Measurements from ENCODE around the gene SNORC. TPM values are rescaled to one million over a fixed set of nuclear protein-coding genes. Genes with fewer than 3 reads are reported as not detected.

Gene SNORC
- total RNA-seq, 1 donor from 2014 or later, result 2.8 TPM

DNA sequence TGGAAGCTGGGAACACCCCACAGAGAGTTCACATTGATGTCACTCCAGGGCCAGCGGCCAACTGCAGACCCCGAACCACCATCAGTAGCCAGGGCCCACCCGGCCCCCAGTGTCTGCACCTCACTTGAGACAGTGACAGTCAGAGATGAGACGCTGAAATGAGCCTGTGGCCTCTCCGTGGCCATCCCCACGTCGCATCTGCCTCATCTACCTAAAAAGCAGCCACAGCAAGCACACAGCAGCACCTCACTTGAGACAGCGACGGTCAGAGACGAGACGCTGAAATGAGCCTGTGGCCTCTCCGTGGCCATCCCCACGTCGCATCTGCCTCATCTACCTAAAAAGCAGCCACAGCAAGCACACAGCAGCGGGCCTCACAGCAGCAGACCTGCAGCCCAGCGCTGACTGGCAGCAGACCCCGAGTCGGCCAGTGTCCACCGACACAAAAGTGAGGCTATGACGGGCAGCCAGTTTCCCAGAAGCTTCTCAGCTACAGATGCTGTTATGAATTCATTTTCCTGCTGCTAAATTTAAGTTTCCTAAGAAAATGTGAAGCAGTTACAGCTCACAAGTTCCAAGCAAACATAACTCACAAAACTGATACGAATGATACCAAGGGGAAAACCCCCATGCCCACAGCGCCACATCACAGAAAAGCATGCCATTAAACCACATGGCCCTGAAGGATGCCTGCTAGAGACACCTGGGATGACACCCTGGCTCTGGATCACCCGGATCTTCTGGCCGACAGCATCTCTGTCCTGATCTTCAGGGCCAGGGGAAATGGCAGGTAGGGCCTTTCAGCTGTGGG, 27.7 kb downstream of the SNORC start:
- TF ChIP-seq, protein P1, sequence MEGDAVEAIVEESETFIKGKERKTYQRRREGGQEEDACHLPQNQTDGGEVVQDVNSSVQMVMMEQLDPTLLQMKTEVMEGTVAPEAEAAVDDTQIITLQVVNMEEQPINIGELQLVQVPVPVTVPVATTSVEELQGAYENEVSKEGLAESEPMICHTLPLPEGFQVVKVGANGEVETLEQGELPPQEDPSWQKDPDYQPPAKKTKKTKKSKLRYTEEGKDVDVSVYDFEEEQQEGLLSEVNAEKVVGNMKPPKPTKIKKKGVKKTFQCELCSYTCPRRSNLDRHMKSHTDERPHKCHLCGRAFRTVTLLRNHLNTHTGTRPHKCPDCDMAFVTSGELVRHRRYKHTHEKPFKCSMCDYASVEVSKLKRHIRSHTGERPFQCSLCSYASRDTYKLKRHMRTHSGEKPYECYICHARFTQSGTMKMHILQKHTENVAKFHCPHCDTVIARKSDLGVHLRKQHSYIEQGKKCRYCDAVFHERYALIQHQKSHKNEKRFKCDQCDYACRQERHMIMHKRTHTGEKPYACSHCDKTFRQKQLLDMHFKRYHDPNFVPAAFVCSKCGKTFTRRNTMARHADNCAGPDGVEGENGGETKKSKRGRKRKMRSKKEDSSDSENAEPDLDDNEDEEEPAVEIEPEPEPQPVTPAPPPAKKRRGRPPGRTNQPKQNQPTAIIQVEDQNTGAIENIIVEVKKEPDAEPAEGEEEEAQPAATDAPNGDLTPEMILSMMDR (IDR thresholded peaks at IDR 0.05; ENCODE audit: unreplicated experiment), result no peak
- H3K36me3 Mint-ChIP-seq (ENCODE audit: insufficient read depth), result no peaks in the 10 kb centered on the region
- H3K4me3 Mint-ChIP-seq (ENCODE audit: low read depth), result no peak overlapping the region
- H3K27ac Mint-ChIP-seq, result no peak overlapping the region
- H3K4me1 Mint-ChIP-seq (ENCODE audit: low read depth), result no peaks in the 10 kb centered on the region
- no peak for DNase-seq (ENCODE audit: low spot score, unreplicated experiment)
- H3K9me3 Mint-ChIP-seq (ENCODE audit: low read depth), result no peaks in the 10 kb centered on the region
- peaks cover 4% of the 10 kb centered on the region for H3K27me3 Mint-ChIP-seq

- H3K9me3 Mint-ChIP-seq (ENCODE audit: low read depth), result no peaks in the 10 kb centered on the region
- no peak overlapping the region for H3K27ac Mint-ChIP-seq
- no peaks in the 10 kb centered on the region for H3K4me1 Mint-ChIP-seq (ENCODE audit: low read depth)
- no peak for DNase-seq (ENCODE audit: low spot score, unreplicated experiment)
- no peaks in the 10 kb centered on the region for H3K36me3 Mint-ChIP-seq (ENCODE audit: insufficient read depth)
- TF ChIP-seq, protein P1 (IDR thresholded peaks at IDR 0.05; ENCODE audit: unreplicated experiment), result no peak
- no peak overlapping the region for H3K4me3 Mint-ChIP-seq (ENCODE audit: low read depth)
- peaks cover 4% of the 10 kb centered on the region for H3K27me3 Mint-ChIP-seq
Observed at GRCh38 chr2:232898592-232899543, 28.8 kb downstream of the SNORC start.

DNA sequence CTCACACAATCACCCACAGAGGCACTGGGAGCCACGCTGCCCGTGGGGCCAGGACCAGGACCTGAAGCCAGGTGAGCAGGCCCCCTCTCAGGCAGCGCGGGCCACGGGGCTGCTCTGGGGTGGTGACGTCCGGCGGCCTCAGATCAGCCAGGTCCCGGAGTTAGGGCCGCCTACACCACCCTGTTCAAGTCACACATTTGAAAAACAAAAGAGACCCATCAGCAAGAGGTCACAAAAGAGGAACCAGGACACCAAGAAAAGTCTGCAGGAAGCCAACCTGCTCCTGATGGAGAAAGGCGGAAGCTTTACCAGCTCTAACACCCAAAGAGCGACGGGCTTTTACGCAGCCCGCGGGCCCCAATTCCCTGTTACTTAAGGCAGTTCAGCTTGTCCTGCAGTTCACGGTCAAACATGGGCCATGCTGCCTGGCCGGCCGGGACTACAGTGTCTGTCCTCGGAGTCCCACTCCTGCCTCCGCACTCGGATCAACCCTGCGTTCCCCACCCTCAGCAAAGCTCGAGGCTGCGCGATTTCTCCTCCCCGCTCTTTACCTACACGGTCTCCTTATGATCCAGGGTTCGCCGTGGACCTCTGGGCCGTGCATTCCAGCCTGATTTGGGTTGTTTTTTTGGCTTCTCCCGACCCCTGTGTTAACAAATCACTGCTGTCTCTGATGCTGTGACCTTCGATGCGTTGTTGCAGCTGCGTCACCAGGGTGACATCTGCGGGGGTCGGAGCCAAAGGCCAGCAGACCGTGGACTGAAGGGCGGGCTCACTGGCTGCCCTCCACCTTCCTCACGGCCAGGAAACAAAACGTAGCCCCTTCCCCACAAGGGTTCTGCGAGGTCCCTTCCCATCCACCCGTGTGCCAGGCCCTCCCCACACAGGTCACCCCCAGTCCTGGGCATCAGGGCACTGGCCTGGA, 31.0 kb downstream of the SNORC start:
- Mint-ChIP-seq H3K27ac (no peak overlapping the region), H3K36me3 (ENCODE audit: insufficient read depth) (no peaks in the 10 kb centered on the region), H3K4me1 (ENCODE audit: low read depth) (no peaks in the 10 kb centered on the region), H3K27me3 (no peaks in the 10 kb centered on the region), H3K9me3 (ENCODE audit: low read depth) (no peaks in the 10 kb centered on the region), H3K4me3 (ENCODE audit: low read depth) (no peak overlapping the region)
- TF ChIP-seq, protein P1 (IDR thresholded peaks at IDR 0.05; ENCODE audit: unreplicated experiment), result no peak
- no peak for DNase-seq (ENCODE audit: low spot score, unreplicated experiment)

GRCh38 chr2:232901736-232902578, 31.9 kb downstream of the SNORC start:
- Mint-ChIP-seq H3K27me3 (no peaks in the 10 kb centered on the region), H3K4me1 (ENCODE audit: low read depth) (no peaks in the 10 kb centered on the region), H3K9me3 (ENCODE audit: low read depth) (no peaks in the 10 kb centered on the region), H3K36me3 (ENCODE audit: insufficient read depth) (no peaks in the 10 kb centered on the region), H3K27ac (no peak overlapping the region), H3K4me3 (ENCODE audit: low read depth) (no peak overlapping the region)
- no peak for DNase-seq (ENCODE audit: low spot score, unreplicated experiment)
- TF ChIP-seq, protein P1 (IDR thresholded peaks at IDR 0.05; ENCODE audit: unreplicated experiment), result no peak

All from progenitor cell of endocrine pancreas (in vitro differentiated cells).